ENCODE data around the gene NPAS2. TPM values are rescaled to one million over a fixed set of nuclear protein-coding genes. Genes with fewer than 3 reads are reported as not detected.

The NPAS2 gene
- total RNA-seq, 1 experiment from 2014 or later: 142 TPM

DNA sequence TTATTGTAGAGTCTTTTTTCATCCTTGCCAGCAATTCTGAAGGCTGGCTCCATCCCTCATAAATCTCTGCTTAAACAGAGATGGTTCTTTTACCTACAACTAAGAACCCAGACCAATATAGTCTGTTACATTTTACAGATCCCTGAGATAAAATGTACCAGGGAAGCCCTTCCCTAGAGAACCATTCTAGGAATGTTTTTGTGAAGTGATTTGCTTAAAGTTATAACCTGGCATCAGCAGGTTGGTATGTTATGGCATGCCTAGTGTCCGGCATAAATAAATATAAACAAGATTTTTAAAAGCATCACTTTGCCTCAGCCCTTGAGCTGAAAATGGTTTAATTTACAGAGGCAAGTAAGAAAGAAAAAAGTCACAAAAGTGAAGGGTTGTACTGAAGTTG is 18.5 kb upstream of the NPAS2 start:
- no peaks in the 10 kb centered on the region for H3K9me3 Mint-ChIP-seq (ENCODE audit: low read depth, unreplicated experiment)
- H3K27ac Mint-ChIP-seq (ENCODE audit: unreplicated experiment): no peak overlapping the region
- H3K27me3 Mint-ChIP-seq (ENCODE audit: unreplicated experiment): no peaks in the 10 kb centered on the region
- DNase-seq: no peak
- BruUV-seq (replicated peaks): no TSS peak
- H3K4me3 Mint-ChIP-seq (ENCODE audit: low read depth, unreplicated experiment): no peak overlapping the region
- intact Hi-C loops (cut with micrococcal nuclease; ENCODE audit: unreplicated experiment): no loop called here
- H3K36me3 Mint-ChIP-seq (ENCODE audit: insufficient read depth, unreplicated experiment): no peaks in the 10 kb centered on the region
- TF ChIP-seq, protein P1, sequence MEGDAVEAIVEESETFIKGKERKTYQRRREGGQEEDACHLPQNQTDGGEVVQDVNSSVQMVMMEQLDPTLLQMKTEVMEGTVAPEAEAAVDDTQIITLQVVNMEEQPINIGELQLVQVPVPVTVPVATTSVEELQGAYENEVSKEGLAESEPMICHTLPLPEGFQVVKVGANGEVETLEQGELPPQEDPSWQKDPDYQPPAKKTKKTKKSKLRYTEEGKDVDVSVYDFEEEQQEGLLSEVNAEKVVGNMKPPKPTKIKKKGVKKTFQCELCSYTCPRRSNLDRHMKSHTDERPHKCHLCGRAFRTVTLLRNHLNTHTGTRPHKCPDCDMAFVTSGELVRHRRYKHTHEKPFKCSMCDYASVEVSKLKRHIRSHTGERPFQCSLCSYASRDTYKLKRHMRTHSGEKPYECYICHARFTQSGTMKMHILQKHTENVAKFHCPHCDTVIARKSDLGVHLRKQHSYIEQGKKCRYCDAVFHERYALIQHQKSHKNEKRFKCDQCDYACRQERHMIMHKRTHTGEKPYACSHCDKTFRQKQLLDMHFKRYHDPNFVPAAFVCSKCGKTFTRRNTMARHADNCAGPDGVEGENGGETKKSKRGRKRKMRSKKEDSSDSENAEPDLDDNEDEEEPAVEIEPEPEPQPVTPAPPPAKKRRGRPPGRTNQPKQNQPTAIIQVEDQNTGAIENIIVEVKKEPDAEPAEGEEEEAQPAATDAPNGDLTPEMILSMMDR (IDR thresholded peaks at IDR 0.05; ENCODE audit: unreplicated experiment): no peak
- peaks cover 31% of the 10 kb centered on the region for H3K4me1 Mint-ChIP-seq (ENCODE audit: low read depth, unreplicated experiment)
- CTCF ChIA-PET: no interaction called here

GRCh38 chr2:100802066-100802465 is 17.9 kb upstream of the NPAS2 start:
- Mint-ChIP-seq H3K36me3 (ENCODE audit: insufficient read depth, unreplicated experiment) (no peaks in the 10 kb centered on the region), H3K27ac (ENCODE audit: unreplicated experiment) (no peak overlapping the region), H3K4me3 (ENCODE audit: low read depth, unreplicated experiment) (no peak overlapping the region), H3K27me3 (ENCODE audit: unreplicated experiment) (no peaks in the 10 kb centered on the region), H3K9me3 (ENCODE audit: low read depth, unreplicated experiment) (no peaks in the 10 kb centered on the region), H3K4me1 (ENCODE audit: low read depth, unreplicated experiment) (peaks cover 24% of the 10 kb centered on the region)
- CTCF ChIA-PET: interaction anchor here (0.6 kb wide), 1 partner anchor 1548 kb away, joined by 10 read pairs; no protein-coding TSS in a partner anchor
- intact Hi-C loops (cut with micrococcal nuclease; ENCODE audit: unreplicated experiment): no loop called here
- no peak for DNase-seq
- TF ChIP-seq, protein P1 (IDR thresholded peaks at IDR 0.05; ENCODE audit: unreplicated experiment): no peak
- no TSS peak for BruUV-seq (replicated peaks)

DNA sequence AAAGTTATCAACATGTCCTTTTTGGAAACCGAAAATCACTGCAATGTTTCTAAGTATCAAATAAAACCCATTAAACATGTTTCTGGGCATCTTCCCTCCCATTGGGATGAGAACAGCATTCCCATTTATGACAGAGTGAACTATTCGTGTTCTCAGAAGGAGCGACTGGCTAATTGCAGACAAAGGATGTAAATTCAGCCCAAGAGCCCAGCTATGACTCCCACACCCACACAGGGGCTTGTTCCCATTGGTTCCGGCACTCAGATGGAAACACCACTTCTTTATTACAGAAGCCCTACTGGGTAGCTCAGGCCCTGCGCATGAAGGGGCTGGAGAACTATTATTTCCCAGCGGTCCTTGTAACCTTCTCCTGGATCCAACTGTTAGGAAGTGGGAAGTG is 16.6 kb upstream of the NPAS2 start:
- Mint-ChIP-seq H3K4me3 (ENCODE audit: low read depth, unreplicated experiment) (no peak overlapping the region), H3K4me1 (ENCODE audit: low read depth, unreplicated experiment) (peaks cover 16% of the 10 kb centered on the region), H3K9me3 (ENCODE audit: low read depth, unreplicated experiment) (no peaks in the 10 kb centered on the region), H3K27me3 (ENCODE audit: unreplicated experiment) (no peaks in the 10 kb centered on the region), H3K27ac (ENCODE audit: unreplicated experiment) (no peak overlapping the region), H3K36me3 (ENCODE audit: insufficient read depth, unreplicated experiment) (no peaks in the 10 kb centered on the region)
- BruUV-seq (replicated peaks): no TSS peak
- no peak for DNase-seq
- TF ChIP-seq, protein P1 (IDR thresholded peaks at IDR 0.05; ENCODE audit: unreplicated experiment): no peak
- intact Hi-C loops (cut with micrococcal nuclease; ENCODE audit: unreplicated experiment): no loop called here
- CTCF ChIA-PET: no interaction called here

DNA sequence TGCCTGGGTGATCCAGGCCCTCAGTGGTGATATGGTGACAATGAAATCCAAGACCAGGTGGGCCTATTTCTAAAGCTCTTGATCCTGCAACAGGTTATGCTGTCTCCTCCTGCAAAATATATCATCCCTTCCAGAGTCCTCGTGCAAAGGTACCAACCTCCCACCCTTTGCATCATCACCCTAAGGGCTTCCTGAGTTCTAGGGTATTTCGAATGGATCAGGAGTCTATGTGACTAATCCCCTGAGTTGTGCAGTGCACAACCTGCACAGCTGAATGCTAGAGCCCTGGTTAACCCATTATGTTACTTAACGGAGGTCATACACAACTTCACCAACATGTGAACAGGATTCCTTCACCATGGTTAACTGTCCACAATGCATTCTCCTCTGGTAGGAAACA is 13.4 kb upstream of the NPAS2 start:
- TF ChIP-seq, protein P1 (IDR thresholded peaks at IDR 0.05; ENCODE audit: unreplicated experiment): no peak
- BruUV-seq (replicated peaks): no TSS peak
- H3K36me3 Mint-ChIP-seq (ENCODE audit: insufficient read depth, unreplicated experiment): no peaks in the 10 kb centered on the region
- peaks cover under 1% of the 10 kb centered on the region for H3K4me1 Mint-ChIP-seq (ENCODE audit: low read depth, unreplicated experiment)
- intact Hi-C loops (cut with micrococcal nuclease; ENCODE audit: unreplicated experiment): no loop called here
- peaks cover 4% of the 10 kb centered on the region for H3K9me3 Mint-ChIP-seq (ENCODE audit: low read depth, unreplicated experiment)
- H3K4me3 Mint-ChIP-seq (ENCODE audit: low read depth, unreplicated experiment): no peak overlapping the region
- DNase-seq: no peak
- H3K27me3 Mint-ChIP-seq (ENCODE audit: unreplicated experiment): no peaks in the 10 kb centered on the region
- CTCF ChIA-PET: no interaction called here
- no peak overlapping the region for H3K27ac Mint-ChIP-seq (ENCODE audit: unreplicated experiment)
